Fibroblast of villous mesenchyme (primary cell): Measurements from ENCODE around the gene GTF2F1. TPM values are rescaled to one million over a fixed set of nuclear protein-coding genes. Genes with fewer than 3 reads are reported as not detected.

Source experiments
- DNase-seq: peaks from one replicate; pipeline ENCODE4 v3.0.0-alpha.2; 2010; ENCODE audit warnings: low read depth
- H3K4me3 ChIP-seq: 2 replicates; pipeline ENCODE4 v1.5.1; 2011; ENCODE audit warnings: low read depth, mild to moderate bottlenecking, low read length
- CTCF ChIP-seq: IDR thresholded peaks from 2 replicates; pipeline ENCODE4 v1.5.1; 2012; ENCODE audit warnings: low read depth, mild to moderate bottlenecking, low read length; ENCODE audit not compliant: insufficient read depth
- total RNA-seq: library from RNA; depleted of rRNA; stranded (reverse); fragments of >200 nt; gene quantifications from 2 replicates; pipeline ENCODE4 v1.2.3, GENCODE V29; 2012

Gene GTF2F1
- total RNA-seq, 1 donor = 42.7 TPM

GRCh38 chr19:6394831-6395230 lies 1.9 kb upstream of the GTF2F1 start:
- DNase-seq = no peak
- no peak overlapping the region for H3K4me3 ChIP-seq
- TF ChIP-seq CTCF = no peak

DNA sequence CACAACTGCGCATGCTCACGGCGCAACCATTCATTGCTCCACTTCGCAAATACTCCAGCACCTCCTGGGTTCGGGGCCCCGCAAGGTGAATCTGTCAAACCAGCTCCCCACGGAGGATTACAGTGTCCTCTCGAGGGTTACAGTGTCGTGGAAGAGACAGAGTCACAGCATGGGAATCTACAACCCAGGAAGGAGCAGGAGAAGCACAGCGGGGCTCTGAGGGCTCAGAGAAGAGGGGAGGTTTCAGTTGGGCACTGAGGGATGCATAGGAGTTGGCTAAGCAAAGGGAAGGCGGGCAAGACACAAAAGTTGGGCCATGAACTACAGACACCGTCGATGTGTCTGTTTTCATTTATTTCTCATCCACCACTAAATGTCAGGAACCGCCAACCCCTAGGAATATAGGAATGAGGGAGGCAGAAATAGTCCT lies 1.0 kb upstream of the GTF2F1 start:
- DNase-seq = no peak
- TF ChIP-seq CTCF = no peak
- peak overlapping the region; percentile 92 for H3K4me3 ChIP-seq

GRCh38 chr19:6392221-6393073 lies 517 bp downstream of the GTF2F1 start:
- peak overlapping the region; percentile 92 for H3K4me3 ChIP-seq
- no peak for TF ChIP-seq CTCF
- DNase-seq = no peak

DNA sequence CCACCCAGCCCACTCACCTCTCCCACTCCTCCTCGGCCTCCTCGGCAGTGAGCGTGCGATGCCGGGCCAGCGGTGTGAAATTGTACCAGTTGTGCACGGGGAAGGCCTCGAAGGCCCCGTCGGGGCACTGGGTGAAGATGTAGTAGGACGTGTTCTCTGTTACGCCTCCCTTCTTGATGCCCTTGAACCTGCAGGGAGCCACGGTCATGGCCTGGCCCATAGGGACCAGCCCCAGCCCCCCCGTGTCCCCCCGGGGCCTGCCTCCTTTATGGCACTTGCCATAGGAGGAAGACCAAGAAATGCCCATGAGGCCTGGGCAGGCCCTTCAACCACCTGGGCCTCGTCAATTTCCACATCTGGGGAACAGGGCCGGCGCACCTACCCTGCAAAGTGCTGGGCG lies 5.6 kb downstream of the GTF2F1 start:
- H3K4me3 ChIP-seq = no peak overlapping the region
- no peak for DNase-seq
- no peak for TF ChIP-seq CTCF

- TF ChIP-seq CTCF = no peak
- no peak overlapping the region for H3K4me3 ChIP-seq
- no peak for DNase-seq
These were observed 8.6 kb downstream of the GTF2F1 start for GRCh38 chr19:6384381-6384780.

GRCh38 chr19:6383188-6383587 lies 9.8 kb downstream of the GTF2F1 start:
- H3K4me3 ChIP-seq = no peak overlapping the region
- TF ChIP-seq CTCF = no peak
- no peak for DNase-seq
